D721Med (cell line): ENCODE data around the gene INPP5A.

Experiments used
- DNase-seq: peaks from one replicate; pipeline ENCODE4 v3.0.0; 2011; ENCODE audit warnings: low spot score; ENCODE audit not compliant: insufficient read length
- FAIRE-seq: peaks from 2 replicates; lab custom pipeline; 2011; peaks lifted over from hg19 to GRCh38; lab: Jason Lieb, UNC
- TF ChIP-seq, protein P1 (sequence below): IDR thresholded peaks from 2 replicates; pipeline ENCODE4 v1.5.1; 2012; ENCODE audit warnings: mild to moderate bottlenecking, control low read depth; ENCODE audit not compliant: insufficient read depth; ENCODE audit errors: missing control alignments

The INPP5A gene

DNA sequence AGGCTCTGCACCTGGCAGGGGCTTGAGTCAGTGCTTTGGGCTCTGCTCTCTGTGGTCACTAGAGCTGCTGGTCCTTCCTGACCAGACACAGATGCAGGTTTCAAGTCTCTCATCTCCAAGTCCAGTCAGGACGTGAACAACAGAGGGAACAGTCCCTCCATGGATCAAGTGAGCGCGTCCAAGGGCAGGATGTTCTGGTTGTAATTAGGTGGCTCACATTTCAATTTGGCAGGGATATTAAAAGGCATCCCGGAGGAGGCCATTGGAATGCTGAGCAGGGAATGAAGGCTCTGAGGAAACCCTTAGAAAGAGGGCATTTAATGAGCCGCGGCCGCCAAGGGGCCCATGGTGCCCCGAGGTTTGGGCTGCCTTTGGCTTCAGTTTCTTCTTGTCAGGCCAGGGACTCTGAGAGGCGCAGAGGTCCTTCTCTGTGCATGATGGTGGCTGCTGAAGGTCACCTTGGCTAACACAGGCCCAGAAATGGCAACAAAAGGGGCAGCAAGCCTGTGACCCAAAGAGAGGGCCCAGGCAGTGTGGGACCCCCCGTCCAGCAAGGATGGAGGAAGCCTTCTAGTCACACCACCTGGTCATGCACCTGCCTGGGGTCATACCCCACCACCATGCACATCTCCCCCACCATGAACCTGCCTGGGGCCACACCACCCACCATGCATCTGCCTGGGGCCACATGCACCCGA, 30.7 kb upstream of the INPP5A start:
- no peak for DNase-seq
- FAIRE-seq, result no peak
- TF ChIP-seq, protein P1, sequence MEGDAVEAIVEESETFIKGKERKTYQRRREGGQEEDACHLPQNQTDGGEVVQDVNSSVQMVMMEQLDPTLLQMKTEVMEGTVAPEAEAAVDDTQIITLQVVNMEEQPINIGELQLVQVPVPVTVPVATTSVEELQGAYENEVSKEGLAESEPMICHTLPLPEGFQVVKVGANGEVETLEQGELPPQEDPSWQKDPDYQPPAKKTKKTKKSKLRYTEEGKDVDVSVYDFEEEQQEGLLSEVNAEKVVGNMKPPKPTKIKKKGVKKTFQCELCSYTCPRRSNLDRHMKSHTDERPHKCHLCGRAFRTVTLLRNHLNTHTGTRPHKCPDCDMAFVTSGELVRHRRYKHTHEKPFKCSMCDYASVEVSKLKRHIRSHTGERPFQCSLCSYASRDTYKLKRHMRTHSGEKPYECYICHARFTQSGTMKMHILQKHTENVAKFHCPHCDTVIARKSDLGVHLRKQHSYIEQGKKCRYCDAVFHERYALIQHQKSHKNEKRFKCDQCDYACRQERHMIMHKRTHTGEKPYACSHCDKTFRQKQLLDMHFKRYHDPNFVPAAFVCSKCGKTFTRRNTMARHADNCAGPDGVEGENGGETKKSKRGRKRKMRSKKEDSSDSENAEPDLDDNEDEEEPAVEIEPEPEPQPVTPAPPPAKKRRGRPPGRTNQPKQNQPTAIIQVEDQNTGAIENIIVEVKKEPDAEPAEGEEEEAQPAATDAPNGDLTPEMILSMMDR, result no peak

DNA sequence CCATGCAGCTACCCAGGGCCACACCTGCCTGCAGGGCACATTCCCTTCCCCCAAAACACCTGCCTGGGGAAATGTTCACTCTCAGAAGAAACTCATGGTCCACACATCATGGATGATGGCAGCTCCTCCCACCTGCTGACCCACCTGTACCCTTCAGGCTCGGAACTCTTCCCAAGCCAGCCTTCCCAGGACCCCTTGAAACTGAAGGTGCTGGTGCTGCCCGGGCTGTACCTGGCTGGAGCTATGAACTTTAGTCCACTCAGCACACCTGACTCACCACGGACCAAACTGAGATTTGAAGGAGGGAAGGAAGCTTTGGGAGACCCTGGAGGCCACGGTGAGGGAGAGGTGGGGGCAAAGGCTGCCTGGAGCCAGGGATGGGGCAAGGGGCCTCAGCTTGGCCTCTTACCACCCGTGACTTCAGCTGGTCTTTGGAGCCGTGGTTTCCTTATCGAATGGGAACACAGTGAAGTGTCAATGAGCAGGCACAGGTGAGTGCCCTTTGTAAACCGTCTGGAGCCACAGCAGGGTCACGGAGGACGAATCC, 30.1 kb upstream of the INPP5A start:
- DNase-seq, result no peak
- TF ChIP-seq, protein P1, result no peak
- FAIRE-seq, result no peak

DNA sequence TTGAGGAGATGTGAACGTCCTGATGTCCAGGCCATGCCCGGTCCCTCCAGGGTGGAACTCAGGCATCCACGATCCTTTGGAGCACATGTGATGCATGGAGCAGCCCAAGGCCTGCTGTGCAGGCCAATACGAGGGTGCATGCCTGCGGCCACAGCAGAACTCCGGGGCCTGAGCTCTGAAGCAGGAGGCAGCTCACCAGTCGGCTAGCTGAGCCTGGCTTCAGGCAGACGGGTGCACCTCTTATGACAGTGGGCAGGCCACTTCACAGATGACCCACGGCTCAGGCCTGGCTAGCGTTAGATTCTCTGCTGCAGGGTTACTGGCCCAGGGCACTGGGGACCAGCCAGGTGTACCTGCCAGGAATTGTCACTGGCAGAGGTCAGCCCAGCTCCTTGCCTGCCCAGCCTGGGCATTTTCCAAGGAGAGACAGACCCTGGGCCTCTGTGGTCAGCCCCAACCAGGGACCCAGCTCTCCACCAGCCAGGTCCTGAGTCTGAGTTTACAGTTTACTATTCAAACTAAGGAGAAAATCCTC, 29.6 kb upstream of the INPP5A start:
- DNase-seq (no peak), FAIRE-seq (no peak)
- TF ChIP-seq, protein P1, result no peak

DNA sequence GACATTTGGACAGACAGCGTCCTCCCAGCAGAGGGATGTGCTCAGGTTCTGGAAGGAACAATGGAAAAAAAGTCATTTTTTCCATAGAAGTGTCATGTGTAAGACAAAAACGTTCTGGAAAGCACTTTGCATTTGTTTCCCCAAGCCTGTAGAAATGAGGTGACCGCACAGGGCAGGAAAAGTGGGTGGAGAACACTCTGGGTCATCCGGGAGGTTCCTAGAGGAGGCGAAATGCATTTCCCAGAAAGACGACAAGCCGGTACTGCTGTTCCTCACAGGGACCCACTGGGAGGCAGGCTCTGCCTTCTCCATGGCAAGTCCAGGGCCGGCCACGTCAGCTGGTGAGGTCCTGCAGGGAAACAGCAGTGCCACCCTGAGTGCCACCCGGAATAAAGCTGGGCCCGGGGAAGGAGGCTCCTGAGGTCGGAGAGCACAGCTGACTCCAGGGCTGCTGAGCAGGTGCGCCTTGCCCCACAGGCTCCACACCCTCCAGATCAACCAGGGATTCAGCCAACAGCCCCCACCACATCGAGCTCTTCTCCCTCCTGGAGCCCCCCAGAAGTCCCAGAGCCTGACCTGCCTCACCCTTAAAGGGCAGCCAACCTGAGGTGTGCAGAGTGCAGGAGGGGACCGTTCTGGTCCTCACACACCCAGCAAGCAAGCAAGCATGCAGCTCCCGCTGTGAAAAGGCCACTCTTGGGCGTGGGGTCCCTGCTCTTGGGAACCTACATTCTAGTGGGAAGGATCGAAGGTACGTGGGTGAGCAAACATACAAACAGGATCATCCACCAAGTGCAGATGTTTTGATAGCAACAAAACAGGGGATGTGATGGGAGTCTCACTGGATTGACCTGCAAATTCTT, 28.8 kb upstream of the INPP5A start:
- FAIRE-seq (no peak), DNase-seq (no peak)
- TF ChIP-seq, protein P1, result no peak

DNA sequence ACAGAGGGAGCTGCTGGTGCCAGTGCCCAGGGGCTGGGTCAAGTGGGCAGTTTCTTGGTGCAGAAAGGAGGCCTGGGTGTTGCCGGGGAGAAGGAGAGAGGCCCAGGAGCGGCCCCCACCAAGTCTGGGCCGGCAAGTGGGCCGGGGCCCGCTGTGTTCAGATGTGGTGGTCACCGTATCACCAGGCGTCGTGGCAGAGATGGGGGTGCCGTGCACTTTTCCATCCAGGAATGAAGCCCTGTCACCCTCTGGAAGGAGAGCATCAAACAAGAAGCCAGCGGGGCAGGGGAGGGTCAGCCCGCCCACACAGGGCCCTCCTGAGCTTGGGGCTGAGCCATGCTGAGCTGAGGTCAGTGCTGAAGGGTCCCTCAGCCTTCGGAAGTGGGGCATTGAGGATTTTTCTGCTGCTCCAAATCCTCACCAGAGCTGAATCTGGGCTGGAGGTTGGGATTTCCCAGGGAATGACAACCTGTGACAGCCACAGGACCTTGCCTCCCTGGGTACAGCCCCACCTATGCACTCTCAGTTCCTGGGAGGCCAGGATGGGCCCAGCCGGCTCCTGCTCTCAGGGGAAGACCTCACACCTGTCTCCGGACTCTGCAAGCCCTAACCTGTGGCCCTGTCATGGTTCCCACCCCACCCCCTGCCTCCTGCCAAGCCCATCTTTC, 27.9 kb upstream of the INPP5A start:
- TF ChIP-seq, protein P1, result no peak
- FAIRE-seq (no peak), DNase-seq (no peak)

DNA sequence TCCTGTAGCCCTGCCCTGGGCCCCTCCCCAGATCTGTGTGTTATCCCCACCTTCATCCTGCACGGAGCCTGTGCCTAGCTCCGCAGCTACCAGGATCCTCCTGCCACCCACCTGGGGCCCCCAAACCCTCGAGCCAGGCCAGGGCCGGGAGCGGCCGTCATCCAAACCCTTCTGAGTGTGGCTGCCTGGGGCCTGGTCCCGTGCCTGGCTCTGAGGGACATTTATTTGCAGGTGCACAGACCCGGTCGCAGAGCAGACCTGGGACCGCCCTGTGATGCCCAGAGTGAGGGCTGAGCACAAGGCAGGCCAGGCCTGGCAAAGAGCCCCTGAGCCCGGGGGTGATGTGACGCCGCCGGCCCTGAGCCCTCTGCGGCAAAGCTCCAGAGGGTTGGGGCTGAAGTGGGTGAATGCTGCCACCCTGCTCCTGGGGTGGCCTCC, 27.4 kb upstream of the INPP5A start:
- FAIRE-seq (no peak), DNase-seq (no peak)
- TF ChIP-seq, protein P1, result no peak
